ENCODE results near the gene KRT222. TPM values are rescaled to one million over a fixed set of nuclear protein-coding genes. Genes with fewer than 3 reads are reported as not detected.

The KRT222 gene
- total RNA-seq, 4 donors from 2014 or later: 0.26 TPM; not detected in 3

DNA sequence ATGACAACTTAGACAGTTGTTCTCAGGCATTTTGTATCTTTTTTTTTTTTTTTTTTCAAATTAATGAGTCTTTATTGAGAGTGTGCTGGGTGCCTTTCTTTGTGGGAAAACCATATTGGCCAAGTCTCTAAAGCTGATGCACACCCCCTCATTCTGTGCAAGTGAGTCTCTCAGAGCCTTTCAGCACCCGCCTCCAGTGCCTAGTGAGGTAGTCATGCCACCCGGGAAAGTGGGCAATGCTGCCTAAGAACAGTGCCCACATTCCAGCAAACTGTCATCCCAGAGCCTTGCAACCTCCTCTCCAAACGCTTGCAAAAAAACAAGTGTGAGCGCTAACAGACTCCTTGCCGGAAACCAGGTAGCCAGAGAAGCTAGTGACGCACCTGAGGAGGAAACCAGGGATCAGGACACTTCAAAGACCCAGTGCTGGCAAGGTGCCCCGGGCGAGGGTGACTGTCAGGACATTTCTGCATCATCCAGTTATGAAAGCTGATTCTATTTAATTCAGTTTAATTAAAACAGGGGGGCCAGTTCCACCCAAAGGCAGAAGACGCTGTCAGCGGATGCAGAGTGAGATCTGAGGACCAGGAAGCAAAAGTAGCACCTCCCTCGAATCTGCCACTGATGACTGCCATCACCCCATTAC lies 52.3 kb downstream of the KRT222 start:
- H3K4me1 ChIP-seq: peaks cover 23% of the 10 kb centered on the region
- DNase-seq (ENCODE audit: low spot score in 2 of 2): no peak
- TF ChIP-seq POLR2A (IDR thresholded peaks at IDR 0.05) (no peak), POLR2AphosphoS5 (IDR thresholded peaks at IDR 0.05) (no peak), EP300 (IDR thresholded peaks at IDR 0.05) (no peak)
- TF ChIP-seq, protein P1, sequence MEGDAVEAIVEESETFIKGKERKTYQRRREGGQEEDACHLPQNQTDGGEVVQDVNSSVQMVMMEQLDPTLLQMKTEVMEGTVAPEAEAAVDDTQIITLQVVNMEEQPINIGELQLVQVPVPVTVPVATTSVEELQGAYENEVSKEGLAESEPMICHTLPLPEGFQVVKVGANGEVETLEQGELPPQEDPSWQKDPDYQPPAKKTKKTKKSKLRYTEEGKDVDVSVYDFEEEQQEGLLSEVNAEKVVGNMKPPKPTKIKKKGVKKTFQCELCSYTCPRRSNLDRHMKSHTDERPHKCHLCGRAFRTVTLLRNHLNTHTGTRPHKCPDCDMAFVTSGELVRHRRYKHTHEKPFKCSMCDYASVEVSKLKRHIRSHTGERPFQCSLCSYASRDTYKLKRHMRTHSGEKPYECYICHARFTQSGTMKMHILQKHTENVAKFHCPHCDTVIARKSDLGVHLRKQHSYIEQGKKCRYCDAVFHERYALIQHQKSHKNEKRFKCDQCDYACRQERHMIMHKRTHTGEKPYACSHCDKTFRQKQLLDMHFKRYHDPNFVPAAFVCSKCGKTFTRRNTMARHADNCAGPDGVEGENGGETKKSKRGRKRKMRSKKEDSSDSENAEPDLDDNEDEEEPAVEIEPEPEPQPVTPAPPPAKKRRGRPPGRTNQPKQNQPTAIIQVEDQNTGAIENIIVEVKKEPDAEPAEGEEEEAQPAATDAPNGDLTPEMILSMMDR (IDR thresholded peaks at IDR 0.05): no peak
- H3K27me3 ChIP-seq: no peaks in the 10 kb centered on the region
- no peaks in the 10 kb centered on the region for H3K36me3 ChIP-seq
- no peak overlapping the region for H3K4me3 ChIP-seq
- no peaks in the 10 kb centered on the region for H3K9me3 ChIP-seq
- H3K27ac ChIP-seq: no peak overlapping the region
- WGBS: 59% methylated on average over 11 of the region's 11 CpGs

DNA sequence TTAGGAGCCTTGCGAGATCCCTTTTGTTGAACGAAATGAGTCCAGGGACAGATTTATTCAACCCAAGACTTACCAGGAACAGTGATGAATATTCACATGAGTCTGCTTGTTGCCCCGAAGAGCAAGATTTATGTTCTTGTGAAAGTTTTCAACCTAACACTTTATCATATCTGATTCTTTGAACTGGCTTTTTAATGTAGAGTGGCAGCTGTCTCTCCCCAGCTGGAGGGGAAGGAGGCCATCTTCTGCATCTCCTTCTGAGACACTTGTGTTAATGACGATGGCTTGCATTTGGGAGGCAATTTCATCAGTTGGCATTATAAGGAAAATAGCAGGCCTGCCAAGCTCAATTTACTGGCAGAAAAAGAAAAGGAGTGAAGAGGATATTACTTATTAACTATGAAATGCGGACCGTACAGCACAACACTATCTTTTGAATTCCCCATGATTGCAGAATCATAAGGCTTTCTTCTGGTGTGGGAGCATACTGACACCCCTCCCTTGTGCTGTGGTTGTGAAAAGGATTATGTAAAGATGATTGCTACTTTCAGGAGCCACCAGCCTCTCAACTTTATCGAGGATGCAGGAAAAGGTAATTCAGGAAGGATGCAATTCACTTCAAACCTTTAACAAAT lies 53.0 kb downstream of the KRT222 start:
- no peak overlapping the region for H3K4me3 ChIP-seq
- H3K4me1 ChIP-seq: peaks cover 17% of the 10 kb centered on the region
- TF ChIP-seq POLR2A (IDR thresholded peaks at IDR 0.05) (no peak), POLR2AphosphoS5 (IDR thresholded peaks at IDR 0.05) (no peak)
- TF ChIP-seq, protein P1 (IDR thresholded peaks at IDR 0.05): no peak
- H3K27me3 ChIP-seq: no peaks in the 10 kb centered on the region
- no peak overlapping the region for H3K27ac ChIP-seq
- no peaks in the 10 kb centered on the region for H3K9me3 ChIP-seq
- H3K36me3 ChIP-seq: no peaks in the 10 kb centered on the region
- DNase-seq (ENCODE audit: low spot score in 2 of 2): no peak
- 68% methylated on average over 7 of the region's 7 CpGs for WGBS

DNA sequence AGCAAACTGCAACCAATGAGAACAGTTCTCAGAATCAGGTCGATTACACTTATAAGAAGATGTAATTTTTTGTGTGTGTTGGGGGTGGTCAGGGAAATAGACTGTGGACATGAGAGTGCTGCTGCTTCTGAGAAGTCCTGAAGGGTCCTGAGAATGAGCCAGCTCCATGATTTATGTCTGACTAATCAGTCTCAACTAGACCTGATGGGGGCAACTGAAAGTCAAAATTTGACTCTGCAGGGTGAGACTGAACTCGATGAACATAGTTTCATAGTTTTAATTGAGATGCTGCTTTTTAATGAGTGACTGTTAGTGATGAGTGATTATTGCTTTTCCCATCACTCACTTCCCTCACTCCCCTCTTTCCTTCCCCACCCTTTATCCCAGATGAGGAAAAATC lies 54.6 kb downstream of the KRT222 start:
- DNase-seq (ENCODE audit: low spot score in 2 of 2): no peak
- TF ChIP-seq, protein P1 (IDR thresholded peaks at IDR 0.05): no peak
- TF ChIP-seq POLR2AphosphoS5 (IDR thresholded peaks at IDR 0.05) (no peak), EP300 (IDR thresholded peaks at IDR 0.05) (no peak), POLR2A (IDR thresholded peaks at IDR 0.05) (no peak)
- no peaks in the 10 kb centered on the region for H3K27me3 ChIP-seq
- H3K27ac ChIP-seq: no peak overlapping the region
- peaks cover 9% of the 10 kb centered on the region for H3K4me1 ChIP-seq
- WGBS: 81% methylated on average over 2 of the region's 2 CpGs
- H3K4me3 ChIP-seq: no peak overlapping the region
- H3K36me3 ChIP-seq: no peaks in the 10 kb centered on the region
- no peaks in the 10 kb centered on the region for H3K9me3 ChIP-seq

DNA sequence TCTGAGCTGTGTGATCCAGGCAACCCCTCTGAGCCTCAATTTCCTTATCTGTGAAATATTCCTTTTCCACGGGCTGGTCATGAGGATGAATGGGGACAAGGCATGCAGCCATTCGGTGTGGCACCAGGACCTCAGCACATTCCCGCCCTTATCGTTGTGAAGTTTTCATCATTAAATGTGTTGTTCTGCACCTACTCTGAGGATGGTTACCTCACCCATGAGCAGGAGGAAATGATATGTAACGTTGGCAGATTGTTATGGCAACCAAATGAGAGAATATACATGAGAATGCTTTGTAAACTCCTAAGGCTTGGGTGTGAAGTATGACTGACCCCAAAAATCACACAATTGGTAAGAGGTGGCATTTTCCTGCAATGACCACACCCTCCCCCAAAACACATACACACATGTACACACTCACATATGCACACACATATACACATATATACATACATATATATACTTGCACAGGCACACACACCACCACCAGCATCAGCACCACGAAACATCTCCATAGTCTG lies 56.9 kb downstream of the KRT222 start:
- 64% methylated on average over 6 of the region's 6 CpGs for WGBS

DNA sequence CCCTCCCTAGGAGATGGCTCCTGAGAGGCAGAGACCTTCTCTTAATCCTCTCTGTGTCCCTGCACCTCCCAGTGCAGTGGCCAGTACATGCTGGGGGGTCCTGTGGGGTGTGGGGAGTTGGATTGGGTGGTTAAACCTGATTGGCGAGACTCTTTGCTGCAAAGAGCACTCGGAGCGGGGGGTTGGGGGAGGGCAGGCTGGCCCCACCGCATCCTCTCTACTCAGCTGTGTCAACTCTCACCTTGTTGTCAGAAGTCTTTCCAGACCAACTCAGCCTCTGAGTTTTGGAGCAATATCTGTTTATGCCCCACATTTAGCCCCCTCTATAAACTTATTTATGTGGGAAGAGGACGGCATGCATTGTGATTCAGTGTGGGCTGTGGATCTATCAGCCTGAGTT lies 57.3 kb downstream of the KRT222 start:
- Histone ChIP-seq H3K27ac (no peak overlapping the region), H3K27me3 (no peaks in the 10 kb centered on the region), H3K9me3 (no peaks in the 10 kb centered on the region), H3K4me3 (no peak overlapping the region), H3K4me1 (peaks cover 4% of the 10 kb centered on the region), H3K36me3 (no peaks in the 10 kb centered on the region)
- TF ChIP-seq POLR2A (IDR thresholded peaks at IDR 0.05) (no peak), POLR2AphosphoS5 (IDR thresholded peaks at IDR 0.05) (no peak), EP300 (IDR thresholded peaks at IDR 0.05) (no peak)
- TF ChIP-seq, protein P1 (IDR thresholded peaks at IDR 0.05): no peak
- WGBS: 50% methylated on average over 5 of the region's 5 CpGs
- DNase-seq (ENCODE audit: low spot score in 2 of 2): no peak

More for the DNA sequence above, 56.9 kb downstream of the KRT222 start:
- no peak for DNase-seq (ENCODE audit: low spot score in 2 of 2)
- H3K27ac ChIP-seq: no peak overlapping the region
- H3K4me3 ChIP-seq: no peak overlapping the region
- no peak for TF ChIP-seq POLR2AphosphoS5 (IDR thresholded peaks at IDR 0.05)
- TF ChIP-seq, protein P1 (IDR thresholded peaks at IDR 0.05): no peak
- TF ChIP-seq EP300 (IDR thresholded peaks at IDR 0.05): no peak
- no peak for TF ChIP-seq POLR2A (IDR thresholded peaks at IDR 0.05)
- no peaks in the 10 kb centered on the region for H3K27me3 ChIP-seq
- no peaks in the 10 kb centered on the region for H3K9me3 ChIP-seq
- H3K36me3 ChIP-seq: no peaks in the 10 kb centered on the region
- peaks cover 4% of the 10 kb centered on the region for H3K4me1 ChIP-seq

Data from suprapubic skin (tissue), 4 donors.